CD4-positive, alpha-beta T cell treated with Interleukin-2 at 100 ng/mL for 4 hours (primary cell): ENCODE measurements around the gene EXOSC1.
"Not testable (repeated sequence)": the region's sequence is repeated elsewhere in the genome, so short reads cannot be mapped to it uniquely, and the experiment has no call there.

Experiments used
- DNase-seq: peaks from one replicate; pipeline ENCODE4 v3.0.0-alpha.2; 2020; ENCODE audit warnings: low spot score

Gene EXOSC1

GRCh38 chr10:97445722-97446639 lies at the start of gene EXOSC1, which contains the start of gene ZDHHC16:
Gene EXOSC1, minus strand, starts transcription at chr10:97446006. Its CDS starts 21 bp downstream, at chr10:97445985.
Gene ZDHHC16, plus strand, starts transcription at chr10:97446175. Its CDS starts 5,501 bp downstream, at chr10:97451676.
- peak; percentile 93 for DNase-seq

DNA sequence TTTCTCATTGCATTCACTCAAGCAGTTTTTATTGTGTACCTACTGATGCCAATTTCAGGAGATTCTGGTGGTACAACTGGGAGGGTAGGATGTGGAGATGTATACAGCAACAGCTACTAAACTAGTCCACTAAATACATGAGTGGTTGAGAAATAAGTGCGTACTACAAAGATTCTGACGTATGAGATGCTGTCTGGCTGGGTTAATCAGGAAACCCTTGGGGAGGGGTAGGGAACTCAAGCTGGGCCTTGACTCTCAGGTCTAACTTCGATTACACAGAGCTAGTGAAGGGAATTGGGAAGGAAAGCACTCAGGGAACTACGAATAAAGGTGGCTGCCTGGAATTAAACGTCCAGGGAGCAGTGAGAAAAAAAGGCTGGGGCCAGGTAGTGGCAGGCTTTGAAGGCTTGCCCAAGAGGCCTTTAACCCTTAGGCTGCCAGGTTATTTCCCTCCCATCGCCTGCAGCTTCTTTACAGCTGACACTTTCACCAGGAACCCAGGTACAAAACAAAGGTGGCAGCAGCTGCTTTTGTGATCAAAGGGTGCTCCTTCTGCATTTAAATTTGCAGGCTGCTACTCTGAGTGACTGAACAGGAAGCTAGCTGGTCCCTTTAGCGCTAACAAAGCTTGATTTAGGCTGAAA lies 49.2 kb upstream of the EXOSC1 start:
- peak; percentile 4 for DNase-seq

GRCh38 chr10:97494151-97494550 lies 48.3 kb upstream of the EXOSC1 start:
- DNase-seq: no peak

GRCh38 chr10:97490592-97490991 lies 44.8 kb upstream of the EXOSC1 start:
- DNase-seq: no peak

DNA sequence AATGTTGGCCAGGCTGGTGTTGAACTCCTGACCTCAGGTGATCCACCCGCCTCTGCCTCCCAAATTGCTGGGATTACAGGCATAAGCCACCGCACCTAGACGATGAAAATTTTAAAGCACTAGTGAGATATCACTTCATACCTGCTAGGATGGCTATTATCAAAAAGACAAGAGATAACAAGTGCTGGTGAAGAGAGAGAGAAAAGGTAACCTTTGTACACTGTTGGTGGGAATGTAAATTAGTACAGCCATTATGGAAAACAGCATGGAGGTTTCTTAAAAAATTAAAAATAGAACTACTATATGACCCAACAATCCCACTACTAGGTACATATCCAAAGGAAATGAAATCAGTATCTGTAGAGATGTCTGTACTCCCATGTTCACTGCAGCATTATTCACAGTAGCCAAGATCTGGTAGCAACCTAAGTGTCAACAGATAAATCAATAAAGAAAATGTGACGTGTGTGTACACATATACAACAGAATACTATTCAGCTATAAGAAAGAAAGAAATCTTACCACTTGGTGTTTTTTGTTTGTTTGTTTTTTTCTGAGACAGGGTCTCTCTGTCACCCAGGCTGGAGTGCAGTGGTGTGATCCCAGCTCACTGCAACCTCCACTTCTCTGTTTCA lies 40.0 kb upstream of the EXOSC1 start:
- DNase-seq: no peak

DNA sequence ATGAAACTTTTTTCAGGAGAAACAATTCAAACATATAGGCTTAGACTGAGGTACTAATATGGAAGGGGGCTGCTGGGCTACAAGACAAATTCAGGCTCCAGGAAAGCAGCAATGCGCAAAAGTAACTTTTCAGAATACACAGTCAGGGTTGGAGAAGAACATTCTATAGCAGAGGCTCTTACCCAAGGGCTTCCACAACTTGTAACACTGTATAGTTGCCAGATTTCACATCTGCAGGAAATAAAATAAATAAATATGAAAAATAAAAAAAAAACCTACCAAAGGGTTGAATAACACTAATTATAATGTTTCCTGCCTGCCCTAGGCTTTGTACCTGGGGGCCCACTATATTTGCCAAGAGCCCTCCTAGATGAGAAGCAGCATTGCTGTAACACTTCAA lies 38.1 kb upstream of the EXOSC1 start:
- DNase-seq: no peak

- DNase-seq: no peak
Observed at GRCh38 chr10:97483506-97483905, 37.7 kb upstream of the EXOSC1 start.

- DNase-seq: no peak
Observed at GRCh38 chr10:97482381-97482780, 36.6 kb upstream of the EXOSC1 start.

DNA sequence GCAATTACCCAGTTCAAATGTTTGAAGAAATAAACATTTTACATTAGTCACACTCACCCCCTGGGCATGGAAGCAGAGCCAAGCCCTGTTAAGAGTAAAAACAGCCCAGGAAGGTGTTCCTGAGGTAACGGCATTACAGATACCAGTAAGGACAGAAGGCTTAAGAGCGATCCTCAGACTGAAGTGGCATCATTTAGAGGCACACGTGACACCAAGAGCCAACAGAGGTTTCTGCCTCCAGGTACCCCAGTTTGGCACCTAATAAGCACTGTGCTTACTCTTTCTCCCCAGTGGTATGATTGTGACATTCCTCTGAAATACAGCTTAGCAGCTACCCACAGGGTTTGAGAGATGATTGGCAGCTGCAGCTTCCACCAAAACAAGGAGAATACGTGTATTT lies 35.3 kb upstream of the EXOSC1 start:
- DNase-seq: no peak

DNA sequence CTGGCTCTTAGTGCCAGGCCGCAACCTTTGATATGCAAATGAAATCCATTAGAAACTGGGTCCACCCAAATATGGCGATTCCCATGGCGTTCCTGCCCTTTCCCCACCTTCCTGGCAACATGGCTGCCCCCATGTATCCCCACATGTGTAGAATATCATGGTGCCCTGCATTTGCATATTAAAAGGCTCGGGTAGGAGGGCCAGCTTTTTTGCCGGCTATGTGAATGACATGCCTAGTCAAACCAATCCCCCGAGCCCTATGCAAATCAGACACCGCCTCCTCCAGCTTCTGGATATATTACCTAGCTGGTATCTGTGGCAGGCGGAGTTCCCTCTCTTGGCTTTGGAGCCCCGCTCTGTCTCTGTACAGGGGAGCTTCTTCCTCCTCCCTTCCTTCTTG lies 34.1 kb upstream of the EXOSC1 start:
- no peak for DNase-seq

GRCh38 chr10:97479410-97479809 lies 33.6 kb upstream of the EXOSC1 start:
- not testable (repeated sequence) for DNase-seq

- DNase-seq: no peak
Observed at GRCh38 chr10:97475936-97476594, 30.3 kb upstream of the EXOSC1 start.

- DNase-seq: no peak
Observed at GRCh38 chr10:97474918-97475317, 29.1 kb upstream of the EXOSC1 start.

- DNase-seq: not testable (repeated sequence)
Observed at GRCh38 chr10:97468781-97469180, 23.0 kb upstream of the EXOSC1 start.

GRCh38 chr10:97468162-97468561 lies 22.4 kb upstream of the EXOSC1 start:
- DNase-seq: no peak

- DNase-seq: no peak
Observed at GRCh38 chr10:97466755-97467154, 20.9 kb upstream of the EXOSC1 start.

- no peak for DNase-seq
Observed at GRCh38 chr10:97465982-97466381, 20.2 kb upstream of the EXOSC1 start.

- no peak for DNase-seq
Observed at GRCh38 chr10:97464226-97464625, 18.4 kb upstream of the EXOSC1 start.

- DNase-seq: peak; percentile 51
Observed at GRCh38 chr10:97463363-97464132, 17.7 kb upstream of the EXOSC1 start.

DNA sequence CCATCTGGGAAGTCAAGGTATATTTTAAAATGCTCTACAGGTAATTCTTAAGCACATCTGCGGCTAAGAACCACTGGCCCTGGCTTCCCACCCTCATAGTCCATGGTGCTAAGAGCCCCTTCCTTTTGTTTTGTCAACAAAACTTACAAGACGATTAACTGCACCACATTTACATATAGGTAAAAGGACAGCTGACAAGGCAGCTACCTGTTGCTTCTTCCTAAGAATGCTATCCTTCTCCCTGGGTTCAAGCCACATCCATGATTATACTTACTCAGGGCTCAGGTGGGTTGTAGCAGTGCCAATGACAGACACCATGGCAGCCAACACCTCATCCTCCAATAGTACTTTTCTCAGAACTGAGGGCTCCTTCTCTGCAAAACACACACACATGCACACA lies 16.5 kb upstream of the EXOSC1 start:
- DNase-seq: no peak

- DNase-seq: no peak
Observed at GRCh38 chr10:97459933-97460332, 14.1 kb upstream of the EXOSC1 start.
